H9 (cell line): ENCODE results near the gene SYP. TPM values are rescaled to one million over a fixed set of nuclear protein-coding genes. Genes with fewer than 3 reads are reported as not detected.

Experiments used
- DNase-seq: peaks from one replicate; pipeline ENCODE4 v3.0.0-alpha.2; 2017
- H2AFZ ChIP-seq: one replicate; pipeline ENCODE4 v1.6.1; 2013; ENCODE audit warnings: mild to moderate bottlenecking, low read length, control low read depth, moderate library complexity
- H2AK5ac ChIP-seq: 2 replicates; pipeline ENCODE4 v1.6.1; 2013; ENCODE audit warnings: low read length, control low read depth, mixed read lengths; ENCODE audit not compliant: insufficient read length
- H2BK120ac ChIP-seq: one replicate; pipeline ENCODE4 v1.6.1; 2013; ENCODE audit warnings: low read depth, mild to moderate bottlenecking, low read length, control low read depth, inconsistent platforms; ENCODE audit not compliant: poor library complexity, severe bottlenecking
- H2BK12ac ChIP-seq: 2 replicates; pipeline ENCODE4 v1.6.1; 2013; ENCODE audit warnings: low read length, control low read depth, mixed read lengths, low read depth; ENCODE audit not compliant: insufficient read length
- H2BK15ac ChIP-seq: 2 replicates; pipeline ENCODE4 v1.6.1; 2013; ENCODE audit warnings: low read depth, low read length, control low read depth
- H2BK20ac ChIP-seq: one replicate; pipeline ENCODE4 v1.6.1; 2013; ENCODE audit warnings: low read depth, mild to moderate bottlenecking, low read length, control low read depth, inconsistent platforms; ENCODE audit not compliant: poor library complexity, severe bottlenecking
- H2BK5ac ChIP-seq: 2 replicates; pipeline ENCODE4 v1.6.1; 2013; ENCODE audit warnings: low read length, control low read depth, mixed read lengths; ENCODE audit not compliant: insufficient read length
- H3K14ac ChIP-seq: 2 replicates; pipeline ENCODE4 v1.6.1; 2013; ENCODE audit warnings: low read length, control low read depth; ENCODE audit not compliant: insufficient read depth
- H3K18ac ChIP-seq: 2 replicates; pipeline ENCODE4 v1.6.1; 2013; ENCODE audit warnings: low read depth, mild to moderate bottlenecking, mixed read lengths, low read length, control low read depth; ENCODE audit not compliant: insufficient read length
- H3K23ac ChIP-seq: 2 replicates; pipeline ENCODE4 v1.6.1; 2013; ENCODE audit warnings: low read length, control low read depth, mixed read lengths, low read depth; ENCODE audit not compliant: insufficient read length
- H3K23me2 ChIP-seq: 2 replicates; pipeline ENCODE4 v1.6.1; 2013; ENCODE audit warnings: low read depth, mild to moderate bottlenecking, mixed read lengths, low read length, control low read depth; ENCODE audit not compliant: insufficient read length, poor library complexity, severe bottlenecking
- H3K27ac ChIP-seq: 2 replicates; pipeline ENCODE4 v1.5.1; 2013; ENCODE audit warnings: low read length, control low read depth, mixed read lengths, low read depth; ENCODE audit not compliant: insufficient read length
- H3K27me3 ChIP-seq: 2 replicates; pipeline ENCODE4 v1.6.1; 2013; ENCODE audit warnings: low read length, control low read depth, inconsistent platforms; ENCODE audit not compliant: insufficient read depth
- H3K4ac ChIP-seq: 2 replicates; pipeline ENCODE4 v1.6.1; 2013; ENCODE audit warnings: low read depth, mild to moderate bottlenecking, control low read depth, inconsistent platforms, low read length, moderate library complexity
- H3K4me1 ChIP-seq: 2 replicates; pipeline ENCODE4 v1.6.1; 2013; ENCODE audit warnings: low read length, control low read depth, inconsistent platforms; ENCODE audit not compliant: insufficient read depth
- H3K4me2 ChIP-seq: 2 replicates; pipeline ENCODE4 v1.6.1; 2013; ENCODE audit warnings: low read length, control low read depth, mixed read lengths; ENCODE audit not compliant: insufficient read length, insufficient read depth
- H3K56ac ChIP-seq: 2 replicates; pipeline ENCODE4 v1.6.1; 2013; ENCODE audit warnings: low read depth, mild to moderate bottlenecking, mixed read lengths, low read length, control low read depth; ENCODE audit not compliant: insufficient read length
- H3K79me1 ChIP-seq: 2 replicates; pipeline ENCODE4 v1.6.1; 2013; ENCODE audit warnings: low read depth, mild to moderate bottlenecking, moderate library complexity, low read length, control low read depth, inconsistent platforms; ENCODE audit not compliant: insufficient read depth, poor library complexity, severe bottlenecking
- H3K79me2 ChIP-seq: 2 replicates; pipeline ENCODE4 v1.6.1; 2013; ENCODE audit warnings: low read length, control low read depth, inconsistent platforms; ENCODE audit not compliant: insufficient read depth
- H3K9ac ChIP-seq: 2 replicates; pipeline ENCODE4 v1.6.1; 2013; ENCODE audit warnings: low read length, control low read depth, mixed read lengths; ENCODE audit not compliant: insufficient read length; ENCODE audit errors: extremely low read depth
- H3K9me3 ChIP-seq: one replicate; pipeline ENCODE4 v1.6.1; 2013; ENCODE audit warnings: low read depth, low read length, inconsistent platforms; ENCODE audit not compliant: control insufficient read depth
- H3T11ph ChIP-seq: one replicate; pipeline ENCODE4 v1.6.1; 2013; ENCODE audit warnings: mild to moderate bottlenecking, low read length, control low read depth, inconsistent platforms
- H4K20me1 ChIP-seq: one replicate; pipeline ENCODE4 v1.6.1; 2013; ENCODE audit not compliant: control insufficient read depth, insufficient read length, insufficient read depth
- H4K5ac ChIP-seq: 2 replicates; pipeline ENCODE4 v1.6.1; 2013; ENCODE audit warnings: low read depth, mild to moderate bottlenecking, mixed read lengths, low read length, control low read depth; ENCODE audit not compliant: insufficient read length
- H4K8ac ChIP-seq: replicated peaks from 2 replicates; pipeline ENCODE4 v1.6.1; 2013; ENCODE audit warnings: low read length, control low read depth, mixed read lengths, low read depth; ENCODE audit not compliant: insufficient read length
- H4K91ac ChIP-seq: 2 replicates; pipeline ENCODE4 v1.6.1; 2013; ENCODE audit warnings: low read depth, mild to moderate bottlenecking, moderate library complexity, mixed read lengths, low read length, control low read depth; ENCODE audit not compliant: insufficient read length
- H3K27ac Mint-ChIP-seq, 3 experiments: 2 replicates in 2 of 3; 3 replicates in 1 of 3; pipeline ENCODE4 v1.8.0; 2020 to 2021; ENCODE audit warnings: mixed read lengths in 3 of 3, mild to moderate bottlenecking in 1 of 3, moderate library complexity in 1 of 3
- H3K27me3 Mint-ChIP-seq: 2 replicates; pipeline ENCODE4 v1.8.0; 2021; ENCODE audit warnings: low read depth, mild to moderate bottlenecking, moderate library complexity, mixed read lengths
- H3K36me3 Mint-ChIP-seq, 3 experiments: 2 replicates in 2 of 3; 3 replicates in 1 of 3; pipeline ENCODE4 v1.8.0; 2020 to 2021; ENCODE audit warnings: low read depth in 3 of 3, mixed read lengths in 3 of 3; ENCODE audit not compliant: insufficient read depth in 1 of 3
- H3K4me1 Mint-ChIP-seq, 2 experiments: 2 replicates each; pipeline ENCODE4 v1.8.0; 2020; ENCODE audit warnings: mixed read lengths in 2 of 2
- H3K4me3 Mint-ChIP-seq, 2 experiments: 2 replicates in 1 of 2; 3 replicates in 1 of 2; pipeline ENCODE4 v1.8.0; 2020 to 2021; ENCODE audit warnings: mild to moderate bottlenecking in 2 of 2, mixed read lengths in 2 of 2, moderate library complexity in 1 of 2
- H3K9me3 Mint-ChIP-seq, 2 experiments: 2 replicates in 1 of 2; 3 replicates in 1 of 2; pipeline ENCODE4 v1.8.0; 2020; ENCODE audit warnings: mild to moderate bottlenecking in 2 of 2, mixed read lengths in 2 of 2, moderate library complexity in 1 of 2
- WGBS: extraction: QIAGEN DNeasy Blood & Tissue Kit; methylation state at CpG from one replicate; pipeline ENCODE4 v1.1.7; 2013; ENCODE audit warnings: missing lambda C conversion rate, low lambda C conversion rate, mixed read lengths; ENCODE audit not compliant: insufficient read length; ENCODE audit errors: extremely low coverage; 5-methylcytosine and 5-hydroxymethylcytosine counted together
- total RNA-seq: library from RNA; stranded (reverse); gene quantifications from 2 replicates; pipeline ENCODE4 v1.2.1, GENCODE V29; 2021
- TF ChIP-seq, protein P1 (sequence below): fragments of 200-600 bp; sonication (generic); conservative IDR thresholded peaks from 3 replicates; pipeline ENCODE4 v1.8.0; 2021; ENCODE audit warnings: antibody characterized with exemption, mild to moderate bottlenecking

SYP gene
- total RNA-seq, 1 experiment from 2014 or later, result 1.8 TPM

DNA sequence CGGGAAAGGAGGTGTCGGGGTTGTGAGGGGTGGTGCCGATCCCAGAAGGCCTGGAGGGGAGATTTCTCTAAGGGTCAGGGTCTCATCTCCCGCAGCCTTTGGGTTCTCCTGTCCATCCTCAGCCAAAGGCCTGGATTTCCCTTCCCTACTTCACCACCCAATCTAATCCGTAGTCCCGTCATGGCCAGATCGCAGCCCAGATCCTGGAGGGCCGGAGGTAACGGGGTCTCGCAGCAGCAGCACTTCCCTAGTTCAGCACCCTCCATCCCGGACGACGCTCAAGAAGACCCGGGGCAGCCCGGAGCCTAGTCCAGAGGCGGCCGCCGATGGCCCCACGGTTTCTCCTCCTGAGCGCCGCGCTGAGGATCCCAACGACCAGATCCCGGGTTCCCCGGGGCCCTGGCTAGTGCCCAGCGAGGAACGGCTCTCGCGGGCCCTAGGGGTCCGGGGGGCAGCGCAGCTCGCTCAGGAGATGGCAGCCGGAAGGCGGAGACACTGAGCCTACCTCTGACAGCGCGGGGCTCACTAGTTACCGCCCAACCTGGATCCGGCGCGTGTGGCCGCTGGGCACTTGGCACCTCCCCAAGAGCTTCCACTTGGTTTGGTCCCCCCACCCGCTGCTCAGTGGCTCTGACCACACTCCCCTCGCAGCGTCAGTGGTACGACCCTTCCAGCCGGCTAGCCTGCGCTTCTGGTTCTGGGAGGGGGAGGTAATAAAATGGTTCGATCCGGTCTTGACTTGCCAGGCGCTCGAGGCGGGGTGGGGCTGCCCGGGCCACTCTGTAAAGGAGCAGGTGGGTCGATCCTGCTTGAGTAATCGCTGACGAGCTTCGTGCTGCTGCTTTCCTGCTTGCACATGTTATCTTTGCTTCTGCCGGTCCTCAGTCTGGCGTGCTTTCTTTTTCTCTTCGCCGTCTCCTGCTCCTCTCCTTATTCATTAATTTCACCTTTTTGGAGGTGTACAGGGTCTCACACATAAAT is 33.8 kb downstream of the SYP start:
- H3K9me3 ChIP-seq, result peaks cover 12% of the 10 kb centered on the region
- H2AK5ac ChIP-seq, result no peak overlapping the region
- H3K4ac ChIP-seq, result no peak overlapping the region
- peaks cover 55 to 66% of the 10 kb centered on the region in 2 experiments for H3K9me3 Mint-ChIP-seq
- no peak overlapping the region for H3K27ac Mint-ChIP-seq
- H2BK12ac ChIP-seq, result no peak overlapping the region
- H2BK15ac ChIP-seq, result no peak overlapping the region
- no peaks in the 10 kb centered on the region for H4K20me1 ChIP-seq
- no peak overlapping the region for H2BK5ac ChIP-seq
- no peak overlapping the region for H3K14ac ChIP-seq
- no peak overlapping the region for H2BK120ac ChIP-seq
- no peak overlapping the region for H3K23ac ChIP-seq
- H3K27ac ChIP-seq, result no peak overlapping the region
- no peaks in the 10 kb centered on the region; the same call in 1 of the 2 replicates for H3K27me3 ChIP-seq
- H4K91ac ChIP-seq, result no peak overlapping the region
- no CpG with 5 or more reads among the region's 61 CpGs for WGBS
- H3K23me2 ChIP-seq, result peaks cover 14% of the 10 kb centered on the region
- H2BK20ac ChIP-seq, result no peak overlapping the region
- H4K8ac ChIP-seq, result no peak overlapping the region
- H3K79me1 ChIP-seq, result no peaks in the 10 kb centered on the region
- no peak overlapping the region for H3T11ph ChIP-seq
- H3K4me1 Mint-ChIP-seq, result peaks cover 9 to 25% of the 10 kb centered on the region in 2 experiments
- H3K18ac ChIP-seq, result no peak overlapping the region
- no peaks in the 10 kb centered on the region for H3K4me1 ChIP-seq
- no peak overlapping the region for H2AFZ ChIP-seq
- TF ChIP-seq, protein P1, sequence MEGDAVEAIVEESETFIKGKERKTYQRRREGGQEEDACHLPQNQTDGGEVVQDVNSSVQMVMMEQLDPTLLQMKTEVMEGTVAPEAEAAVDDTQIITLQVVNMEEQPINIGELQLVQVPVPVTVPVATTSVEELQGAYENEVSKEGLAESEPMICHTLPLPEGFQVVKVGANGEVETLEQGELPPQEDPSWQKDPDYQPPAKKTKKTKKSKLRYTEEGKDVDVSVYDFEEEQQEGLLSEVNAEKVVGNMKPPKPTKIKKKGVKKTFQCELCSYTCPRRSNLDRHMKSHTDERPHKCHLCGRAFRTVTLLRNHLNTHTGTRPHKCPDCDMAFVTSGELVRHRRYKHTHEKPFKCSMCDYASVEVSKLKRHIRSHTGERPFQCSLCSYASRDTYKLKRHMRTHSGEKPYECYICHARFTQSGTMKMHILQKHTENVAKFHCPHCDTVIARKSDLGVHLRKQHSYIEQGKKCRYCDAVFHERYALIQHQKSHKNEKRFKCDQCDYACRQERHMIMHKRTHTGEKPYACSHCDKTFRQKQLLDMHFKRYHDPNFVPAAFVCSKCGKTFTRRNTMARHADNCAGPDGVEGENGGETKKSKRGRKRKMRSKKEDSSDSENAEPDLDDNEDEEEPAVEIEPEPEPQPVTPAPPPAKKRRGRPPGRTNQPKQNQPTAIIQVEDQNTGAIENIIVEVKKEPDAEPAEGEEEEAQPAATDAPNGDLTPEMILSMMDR, result peak; percentile 53
- peaks cover 0 to 8% (median 5%) of the 10 kb centered on the region in 3 experiments; a peak in 3 of 7 replicates for H3K36me3 Mint-ChIP-seq
- H3K9ac ChIP-seq, result no peak overlapping the region
- H4K5ac ChIP-seq, result no peak overlapping the region
- DNase-seq, result peak; percentile 94
- H3K4me3 Mint-ChIP-seq, result peak overlapping the region; percentile 53 to 73
- peak overlapping the region; percentile 87 for H3K4me2 ChIP-seq
- peaks cover 44% of the 10 kb centered on the region for H3K27me3 Mint-ChIP-seq
- H3K79me2 ChIP-seq, result no peaks in the 10 kb centered on the region
- H3K56ac ChIP-seq, result no peak overlapping the region
